HG02884 (cell line): ENCODE measurements around the gene SNRNP27.
A peak's percentile ranks its signal among the peaks of the same experiment; 100 is the strongest.
"Not testable (repeated sequence)": the region's sequence is repeated elsewhere in the genome, so short reads cannot be mapped to it uniquely, and the experiment has no call there.

Source experiments
- ATAC-seq: cut with Tn5 transposase; IDR thresholded peaks from one replicate; pipeline ENCODE4 v1.9.1; 2021; ENCODE audit warnings: mild to moderate bottlenecking, moderate library complexity; ENCODE audit not compliant: unreplicated experiment

Gene SNRNP27

DNA sequence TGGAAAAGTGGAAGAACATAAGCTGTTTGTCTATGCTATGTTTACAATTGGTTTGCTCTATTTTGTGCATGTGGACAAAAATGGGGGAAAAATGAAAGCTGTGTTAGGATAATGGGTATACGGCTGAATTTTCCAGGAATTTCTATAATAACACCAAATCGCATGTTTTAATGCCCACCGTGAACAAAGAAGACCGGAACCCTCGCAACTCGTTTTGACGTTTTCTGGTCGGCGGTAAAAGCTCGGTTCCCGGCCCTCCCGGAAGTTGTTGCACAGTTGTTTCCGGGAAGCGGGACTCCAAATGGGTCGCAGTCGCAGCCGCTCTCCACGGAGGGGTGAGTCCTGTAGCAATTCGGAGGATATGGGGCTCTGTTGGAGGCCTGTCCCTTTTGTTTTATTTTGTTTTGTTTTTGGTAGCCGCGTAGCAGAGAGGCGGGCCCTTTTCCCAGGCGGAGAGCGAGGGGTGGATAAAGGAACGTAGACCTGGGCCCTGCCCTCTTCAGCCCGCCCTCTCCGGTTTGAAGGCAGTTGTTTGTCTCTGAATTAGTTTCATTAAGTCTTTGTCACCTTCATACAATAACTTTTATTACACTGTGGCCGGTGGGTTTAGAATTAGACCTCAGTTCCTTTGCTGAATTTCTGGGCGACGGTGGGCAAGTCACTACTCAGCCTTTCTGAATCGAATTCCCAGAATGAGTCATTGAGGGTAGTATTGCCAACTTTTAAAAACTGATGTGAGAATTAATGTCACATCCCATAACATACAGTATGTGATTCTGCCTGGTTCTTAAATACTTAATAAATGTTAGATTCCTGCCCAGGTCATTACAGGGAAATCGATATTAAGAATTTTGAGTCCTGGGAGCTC is at the start of gene SNRNP27:
SNRNP27 (plus strand) TSS at position 273 of the 868 bp plus-strand sequence; CDS start at position 302, 29 bp downstream.
- no peak for ATAC-seq

DNA sequence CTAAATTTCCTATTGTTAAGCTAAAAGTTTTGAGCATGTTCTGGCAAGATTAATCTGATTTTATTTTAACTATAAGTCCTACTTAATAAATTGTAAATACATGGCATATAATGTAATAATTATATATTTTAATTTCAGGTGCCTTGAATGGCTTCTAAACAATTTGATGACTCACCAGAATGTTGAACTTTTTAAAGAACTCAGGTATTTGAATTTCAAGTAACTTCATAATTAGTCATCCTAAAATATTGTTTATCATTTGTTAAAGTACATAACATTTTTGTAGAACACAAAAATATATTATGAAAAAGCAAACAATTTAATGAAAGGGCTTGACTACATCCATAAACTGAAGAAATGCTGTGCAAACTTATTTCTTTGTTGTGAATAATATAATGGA is 49.8 kb upstream of the SNRNP27 start:
- ATAC-seq = no peak

DNA sequence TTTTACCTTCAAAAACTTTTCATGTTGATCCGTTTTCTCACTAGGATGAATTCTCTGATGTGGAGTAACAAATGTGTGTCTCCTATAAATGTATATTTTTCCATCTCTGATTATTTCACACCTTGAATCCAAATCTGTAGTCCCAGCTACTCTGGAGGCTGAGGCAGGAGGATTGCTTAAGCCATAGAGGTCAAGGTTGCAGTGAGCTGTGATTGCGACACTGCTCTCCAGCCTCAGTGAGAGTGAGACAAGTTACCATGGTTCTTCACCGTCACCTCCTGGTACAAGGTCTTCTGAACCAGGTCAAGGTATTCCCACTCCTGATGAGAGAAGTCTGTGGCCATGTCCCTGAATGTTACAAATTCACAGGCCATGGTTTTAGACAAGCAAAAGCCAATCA is 49.2 kb upstream of the SNRNP27 start:
- ATAC-seq = no peak

DNA sequence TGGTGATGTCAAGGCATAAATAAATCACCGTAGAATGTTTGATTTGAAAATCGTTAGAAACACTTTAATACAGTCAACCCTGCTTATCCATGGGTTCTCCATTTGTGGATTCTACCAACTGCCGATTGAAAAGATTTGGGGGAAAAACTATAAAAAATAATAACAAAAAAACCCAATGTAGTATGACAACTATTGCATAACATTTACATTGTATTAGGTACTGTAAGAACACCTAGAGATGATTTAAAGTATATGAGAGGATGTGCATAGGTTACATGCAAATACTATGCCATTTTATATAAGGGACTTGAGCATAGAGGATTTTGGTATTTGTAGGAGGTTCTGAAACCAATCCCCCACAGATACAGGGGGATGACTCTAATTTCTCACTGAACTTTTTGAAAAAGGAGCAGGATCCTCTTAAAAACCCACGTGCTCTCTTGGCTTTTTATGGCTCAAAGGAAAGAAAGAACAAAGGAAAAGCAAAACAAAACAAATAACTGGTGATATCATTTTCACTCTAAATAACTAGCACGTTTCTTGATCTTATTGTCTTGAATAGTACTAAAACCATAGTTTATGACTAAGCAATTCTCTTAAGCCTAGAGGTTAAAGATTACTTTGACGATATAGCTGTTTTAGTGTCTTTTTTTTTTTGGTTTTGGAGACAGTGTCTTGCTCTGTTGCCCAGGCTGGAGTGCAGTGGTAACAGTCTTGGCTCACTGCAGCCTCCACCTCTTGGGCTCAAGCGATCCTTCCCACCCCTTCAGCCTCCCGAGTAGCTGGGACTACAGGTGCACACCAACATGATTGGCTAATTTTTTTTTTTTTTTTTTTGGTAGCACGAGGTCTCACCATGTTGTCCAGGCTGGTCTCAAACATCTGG is 47.3 kb upstream of the SNRNP27 start:
- no peak for ATAC-seq

GRCh38 chr2:69847068-69847828 is 46.5 kb upstream of the SNRNP27 start:
- no peak for ATAC-seq

DNA sequence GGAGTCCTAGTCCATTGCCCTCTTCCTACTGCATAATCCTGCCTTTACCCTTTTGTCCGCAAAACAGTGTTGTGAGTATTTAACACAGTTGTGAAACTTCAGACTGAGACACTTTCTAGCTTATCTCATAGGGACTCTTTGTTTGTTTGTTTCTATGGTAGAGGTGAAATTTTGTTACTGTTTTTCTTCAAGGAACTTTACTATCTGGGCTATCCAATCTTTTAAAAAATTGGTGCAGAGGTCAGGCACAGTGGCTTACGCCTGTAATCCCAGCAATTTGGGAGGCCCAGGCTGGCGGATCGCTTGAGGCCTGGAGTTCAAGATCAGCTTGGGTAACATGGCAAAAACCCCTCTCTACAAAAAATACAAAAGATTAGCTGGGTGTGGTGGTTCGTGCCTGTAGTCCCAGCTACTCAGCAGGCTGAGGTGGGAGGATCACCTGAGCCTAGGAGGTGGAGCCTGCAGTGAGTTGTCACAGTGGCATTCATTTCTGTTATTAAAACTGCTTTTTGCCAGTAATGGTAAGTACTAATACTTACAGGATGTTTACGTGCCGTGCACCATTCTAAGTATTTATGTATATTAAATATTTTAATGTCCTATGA is 45.5 kb upstream of the SNRNP27 start:
- no peak for ATAC-seq

DNA sequence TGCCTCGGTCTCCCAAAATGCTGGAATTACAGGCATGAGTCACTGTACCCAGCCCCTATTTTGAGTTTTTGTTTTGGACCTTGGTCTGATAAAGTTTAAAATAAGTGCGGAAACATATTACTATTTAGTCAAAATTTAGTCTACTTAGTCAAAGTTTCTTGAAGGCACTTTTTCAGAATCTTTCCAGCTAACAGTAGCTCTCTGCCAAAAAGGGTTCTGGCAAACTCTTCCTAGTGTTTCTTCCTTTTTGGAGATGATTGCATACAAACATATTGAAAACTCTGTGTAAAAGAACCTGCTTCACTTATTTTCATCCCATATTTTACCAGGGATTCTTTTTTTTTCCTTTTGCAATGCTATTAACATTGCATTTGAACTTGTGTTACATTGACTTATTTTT is 35.5 kb upstream of the SNRNP27 start:
- ATAC-seq = no peak

DNA sequence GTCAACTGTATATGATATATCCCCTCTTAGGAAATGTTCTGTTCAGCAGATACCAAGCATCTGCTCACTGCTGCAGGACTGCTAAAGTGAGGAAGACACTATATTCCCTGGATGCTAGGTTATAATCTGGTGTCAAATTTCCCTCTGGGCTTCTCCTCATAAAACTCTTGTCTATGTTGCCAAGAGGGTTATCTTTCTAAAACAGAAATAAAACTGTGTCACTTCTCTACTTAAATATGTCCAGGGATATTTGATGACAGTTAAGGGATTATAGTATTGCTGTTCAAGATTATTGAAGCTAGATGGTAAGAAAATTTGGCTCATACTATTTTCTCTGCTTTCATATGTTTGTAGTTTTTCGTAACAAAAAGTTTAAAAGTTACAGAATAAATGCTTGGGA is 30.5 kb upstream of the SNRNP27 start:
- no peak for ATAC-seq

- ATAC-seq = no peak
These were observed 5.3 kb upstream of the SNRNP27 start for GRCh38 chr2:69888451-69888850.

- ATAC-seq = no peak
These were observed 4.5 kb upstream of the SNRNP27 start for GRCh38 chr2:69889302-69889701.

DNA sequence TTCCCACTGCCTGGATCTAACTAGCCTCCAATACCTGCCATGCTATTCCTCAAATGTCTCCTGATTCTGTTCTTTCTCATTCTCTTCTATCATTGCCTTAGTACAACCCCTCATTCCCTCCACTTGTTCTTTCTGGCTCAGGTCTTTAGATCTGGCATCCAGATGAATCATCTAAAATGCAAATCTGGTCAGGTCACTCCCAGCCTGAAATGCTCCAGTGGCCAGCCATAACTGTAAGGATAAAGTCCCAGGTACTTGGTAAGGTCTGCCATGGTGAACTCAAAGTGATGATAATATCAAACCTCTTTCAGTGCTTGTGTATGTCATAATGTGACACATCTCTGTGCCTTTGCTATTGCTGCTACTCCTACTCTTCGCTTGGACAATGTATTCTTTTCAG is 2.9 kb upstream of the SNRNP27 start:
- no peak for ATAC-seq

GRCh38 chr2:69892838-69893424 is 825 bp upstream of the SNRNP27 start:
- not testable (repeated sequence) for ATAC-seq

GRCh38 chr2:69894737-69895136 is 981 bp downstream of the SNRNP27 start:
- not testable (repeated sequence) for ATAC-seq

DNA sequence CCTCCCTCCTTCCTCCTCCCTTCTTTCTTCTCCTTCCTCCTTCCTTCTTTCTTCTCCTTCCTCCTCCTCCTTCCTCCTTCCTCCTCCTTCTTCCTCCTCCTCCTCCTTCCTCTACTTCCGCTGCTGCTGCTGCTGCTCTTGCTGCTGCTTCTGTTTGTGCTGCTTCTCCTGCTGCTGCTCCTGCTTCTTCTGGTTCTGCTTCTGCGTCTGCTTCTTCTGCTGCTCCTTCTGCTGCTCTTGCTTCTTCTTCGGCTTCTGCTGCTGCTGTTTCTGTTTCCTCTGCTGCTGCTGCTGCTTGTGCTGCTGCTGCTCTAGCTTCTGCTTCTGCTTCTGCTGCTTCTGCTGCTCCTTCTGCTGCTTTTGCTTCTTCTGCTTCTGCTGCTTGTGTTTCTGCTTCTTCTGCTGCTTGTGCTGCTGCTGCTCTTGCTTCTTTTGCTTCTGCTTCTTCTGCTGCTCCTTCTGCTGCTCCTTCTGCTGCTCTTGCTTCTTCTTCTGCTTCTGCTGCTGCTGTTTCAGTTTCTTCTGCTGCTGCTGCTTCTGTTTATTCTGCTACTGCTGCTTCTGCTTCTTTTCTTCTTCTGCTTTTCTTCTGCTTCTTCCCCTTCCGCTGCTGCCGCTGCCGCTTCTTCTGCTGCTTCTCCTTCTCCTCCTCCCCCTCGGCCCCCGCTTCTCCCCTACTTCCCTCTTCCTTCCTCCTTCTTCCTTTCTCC is 8.6 kb downstream of the SNRNP27 start:
- ATAC-seq = no peak

DNA sequence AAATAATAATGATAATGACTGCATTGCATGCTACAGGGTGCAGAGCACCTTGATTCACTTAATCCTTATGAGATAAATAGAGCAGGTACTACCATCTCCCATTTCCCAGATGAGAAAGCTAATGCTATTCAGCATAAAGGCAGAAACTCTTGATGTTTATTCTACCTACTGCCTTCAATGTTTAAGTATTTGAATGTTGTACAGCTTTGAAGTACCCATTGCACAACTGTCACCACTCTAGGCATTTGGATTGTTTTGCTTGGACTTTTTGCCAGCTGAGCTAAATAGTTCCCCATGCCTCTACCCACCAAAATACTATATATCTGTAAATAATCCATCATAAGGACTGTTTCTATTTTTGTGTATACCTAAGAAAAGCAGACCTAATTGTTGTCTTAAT is 13.5 kb downstream of the SNRNP27 start:
- ATAC-seq = no peak

GRCh38 chr2:69911985-69912563 is 18.3 kb downstream of the SNRNP27 start:
- no peak for ATAC-seq

- ATAC-seq = peak; percentile 89
These were observed 20.6 kb downstream of the SNRNP27 start for GRCh38 chr2:69914164-69914949.
